H1 (cell line): ENCODE measurements around the gene BTNL2. TPM values are rescaled to one million over a fixed set of nuclear protein-coding genes. Genes with fewer than 3 reads are reported as not detected.

Experiments used
- CTCF ChIA-PET: fragments of 300-600 bp; sonication (Branson Sonifier 250); formaldehyde crosslinking; loops from one replicate; lab custom pipeline; 2021; ENCODE audit not compliant: partially characterized antibody; lab: Charles Lee
- POLR2A ChIA-PET: fragments of 300-600 bp; sonication (Branson Sonifier 250); formaldehyde crosslinking; loops from one replicate; lab custom pipeline; 2021; ENCODE audit warnings: inconsistent platforms; ENCODE audit not compliant: partially characterized antibody; lab: Charles Lee
- DNase-seq, 2 experiments: peaks; one replicate each; pipeline versions ENCODE4 v3.0.0 to v3.0.0-alpha.2; 2010 to 2022; ENCODE audit warnings: low spot score in 2 of 2, low read depth in 1 of 2, mixed read lengths in 1 of 2
- FAIRE-seq: peaks from 2 replicates; lab custom pipeline; 2011; peaks lifted over from hg19 to GRCh38; lab: Jason Lieb, UNC
- H2AFZ ChIP-seq: 2 replicates; pipeline ENCODE4 v1.8.1; 2012; ENCODE audit warnings: low read length, inconsistent platforms
- H2AK5ac ChIP-seq: 2 replicates; pipeline ENCODE4 v1.6.1; 2013; ENCODE audit warnings: low read depth, low read length
- H2BK120ac ChIP-seq: replicated peaks from 2 replicates; pipeline ENCODE3; 2013; ENCODE audit warnings: low read depth, low read length, inconsistent platforms
- H2BK12ac ChIP-seq: 2 replicates; pipeline ENCODE4 v1.6.1; 2013; ENCODE audit warnings: low read depth, low read length
- H2BK15ac ChIP-seq: 2 replicates; pipeline ENCODE4 v1.6.1; 2013; ENCODE audit warnings: low read length
- H2BK20ac ChIP-seq: 2 replicates; pipeline ENCODE4 v1.6.1; 2013; ENCODE audit warnings: low read length
- H2BK5ac ChIP-seq: 2 replicates; pipeline ENCODE4 v1.6.1; 2013; ENCODE audit warnings: low read depth, low read length
- H3K14ac ChIP-seq: 2 replicates; pipeline ENCODE4 v1.6.1; 2013; ENCODE audit warnings: inconsistent platforms; ENCODE audit not compliant: insufficient read length
- H3K18ac ChIP-seq: 2 replicates; pipeline ENCODE4 v1.6.1; 2013; ENCODE audit warnings: low read length; ENCODE audit errors: extremely low read depth
- H3K23ac ChIP-seq: 2 replicates; pipeline ENCODE4 v1.6.1; 2013; ENCODE audit warnings: inconsistent platforms; ENCODE audit not compliant: insufficient read length
- H3K23me2 ChIP-seq: 2 replicates; pipeline ENCODE4 v1.6.1; 2013; ENCODE audit warnings: low read depth, low read length
- H3K27ac ChIP-seq: 2 replicates; pipeline ENCODE4 v1.6.1; 2011; ENCODE audit warnings: low read depth, low read length, inconsistent platforms
- H3K27me3 ChIP-seq, 4 experiments: replicated peaks in 1 of 4; 1 replicate in 1 of 4; 2 replicates in 3 of 4; pipeline versions ENCODE4 v1.6.1 to v1.8.1; 2011 to 2013; ENCODE audit warnings: low read length in 3 of 4, mild to moderate bottlenecking in 3 of 4, inconsistent platforms in 2 of 4, mixed read lengths in 2 of 4, moderate library complexity in 1 of 4; ENCODE audit not compliant: control insufficient read depth in 3 of 4, insufficient read depth in 3 of 4; ENCODE audit errors: extremely low read depth in 1 of 4
- H3K36me3 ChIP-seq, 4 experiments: 2 replicates each; pipeline versions ENCODE4 v1.6.1 to v1.8.1; 2011 to 2013; ENCODE audit warnings: mild to moderate bottlenecking in 4 of 4, low read length in 3 of 4, moderate library complexity in 2 of 4, control low read depth in 1 of 4, inconsistent platforms in 1 of 4; ENCODE audit not compliant: insufficient read depth in 4 of 4, control insufficient read depth in 2 of 4
- H3K4ac ChIP-seq: replicated peaks from 2 replicates; pipeline ENCODE3; 2013; ENCODE audit warnings: low read length, low read depth, mixed read lengths, inconsistent platforms; ENCODE audit not compliant: insufficient read length
- H3K4me1 ChIP-seq, 4 experiments: replicated peaks in 1 of 4; 1 replicate in 1 of 4; 2 replicates in 3 of 4; pipeline versions ENCODE4 v1.6.1 to v1.8.1; 2011 to 2013; ENCODE audit warnings: low read length in 3 of 4, inconsistent platforms in 2 of 4, mixed read lengths in 1 of 4; ENCODE audit not compliant: insufficient read depth in 4 of 4, control insufficient read depth in 3 of 4
- H3K4me2 ChIP-seq, 2 experiments: 2 replicates each; pipeline versions ENCODE4 v1.6.1 to v1.8.1; 2011 to 2013; ENCODE audit warnings: low read depth in 2 of 2, low read length in 2 of 2, control low read depth in 1 of 2, inconsistent platforms in 1 of 2, mild to moderate bottlenecking in 1 of 2; ENCODE audit not compliant: insufficient read depth in 1 of 2
- H3K4me3 ChIP-seq, 4 experiments: fragments of 200-600, 300-600 bp in 1 of 4; sonication (generic), shearing (Covaris generic), sonication (Bioruptor Twin) in 1 of 4; 2 replicates each; pipeline versions ENCODE4 v1.5.1 to v1.8.1; 2011 to 2016; ENCODE audit warnings: low read length in 4 of 4, low read depth in 3 of 4, control low read depth in 2 of 4, inconsistent platforms in 2 of 4, mild to moderate bottlenecking in 2 of 4, mixed read lengths in 1 of 4, moderate library complexity in 1 of 4; ENCODE audit not compliant: insufficient read depth in 2 of 4; ENCODE audit errors: extremely low read depth in 1 of 4
- H3K56ac ChIP-seq: replicated peaks from 2 replicates; pipeline ENCODE3; 2013; ENCODE audit warnings: low read depth, mild to moderate bottlenecking, mixed read lengths, low read length, inconsistent platforms; ENCODE audit not compliant: insufficient read length
- H3K79me1 ChIP-seq: 2 replicates; pipeline ENCODE4 v1.6.1; 2013; ENCODE audit warnings: low read depth, low read length, control low read depth
- H3K79me2 ChIP-seq, 2 experiments: 2 replicates each; pipeline versions ENCODE4 v1.6.1 to v1.8.1; 2012 to 2013; ENCODE audit warnings: low read length in 2 of 2, mild to moderate bottlenecking in 2 of 2, inconsistent platforms in 1 of 2; ENCODE audit not compliant: insufficient read depth in 2 of 2, control insufficient read depth in 1 of 2
- H3K9ac ChIP-seq, 4 experiments: replicated peaks in 1 of 4; 1 replicate in 1 of 4; 2 replicates in 3 of 4; pipeline versions ENCODE4 v1.6.1 to v1.8.1; 2011 to 2013; ENCODE audit warnings: low read depth in 3 of 4, low read length in 3 of 4, control low read depth in 2 of 4, mild to moderate bottlenecking in 2 of 4, moderate library complexity in 2 of 4, inconsistent platforms in 1 of 4; ENCODE audit errors: extremely low read depth in 1 of 4
- H3K9me3 ChIP-seq, 2 experiments: 2 replicates each; pipeline versions ENCODE4 v1.6.1 to v1.8.1; 2012 to 2013; ENCODE audit warnings: mild to moderate bottlenecking in 2 of 2, moderate library complexity in 2 of 2, control low read depth in 1 of 2, inconsistent platforms in 1 of 2, low read depth in 1 of 2, low read length in 1 of 2, mixed read lengths in 1 of 2; ENCODE audit not compliant: insufficient read depth in 2 of 2
- H4K20me1 ChIP-seq, 2 experiments: replicated peaks in 1 of 2; 2 replicates each; pipeline versions ENCODE3 to v1.8.1; 2011 to 2013; ENCODE audit warnings: inconsistent platforms in 2 of 2, low read length in 2 of 2, mild to moderate bottlenecking in 1 of 2; ENCODE audit not compliant: insufficient read depth in 2 of 2, control insufficient read depth in 1 of 2
- H4K5ac ChIP-seq: 2 replicates; pipeline ENCODE4 v1.6.1; 2013; ENCODE audit warnings: low read length, low read depth, mixed read lengths, inconsistent platforms; ENCODE audit not compliant: insufficient read length
- H4K8ac ChIP-seq: 2 replicates; pipeline ENCODE4 v1.8.0; 2013; ENCODE audit warnings: mild to moderate bottlenecking, moderate library complexity, low read length, inconsistent platforms; ENCODE audit not compliant: insufficient read depth; ENCODE audit errors: extremely low read depth
- H4K91ac ChIP-seq: replicated peaks from 2 replicates; pipeline ENCODE3; 2013; ENCODE audit warnings: low read length, mixed read lengths, inconsistent platforms; ENCODE audit not compliant: insufficient read length
- SIX5 ChIP-seq: IDR thresholded peaks from 2 replicates; pipeline ENCODE4 v1.6.1; 2011; ENCODE audit warnings: mild to moderate bottlenecking, low read depth, low read length
- TBP ChIP-seq: IDR thresholded peaks from 2 replicates; pipeline ENCODE4 v1.6.1; 2011; ENCODE audit warnings: low read depth, low read length, improper control_type of control experiment
- WGBS, 2 experiments: shearing (Covaris generic) in 1 of 2; methylation state at CpG; one replicate each; pipeline versions ENCODE4 v1.1.6 to v1.1.7; 2013 to 2015; ENCODE audit warnings: low lambda C conversion rate in 2 of 2, mixed read lengths in 2 of 2, inconsistent platforms in 1 of 2, low coverage in 1 of 2, missing lambda C conversion rate in 1 of 2; ENCODE audit not compliant: insufficient replicate concordance in 2 of 2, insufficient coverage in 1 of 2, insufficient read length in 1 of 2; ENCODE audit errors: extremely low coverage in 1 of 2, missing lambda C conversion rate in 1 of 2; 5-methylcytosine and 5-hydroxymethylcytosine counted together
- polyA plus RNA-seq, 7 experiments: library from polyadenylated mRNA; depleted of rRNA in 3 of 7; stranded (reverse) in 5 of 7; unstranded in 2 of 7; fragments of >200 nt in 5 of 7; fragments of 200-250 nt in 2 of 7; gene quantifications; 1 replicate in 5 of 7; 2 replicates in 1 of 7; 4 replicates in 1 of 7; pipeline versions ENCODE4 v1.2.1 to v1.2.3, GENCODE V29; 2011 to 2013; ENCODE audit warnings: missing spikeins in 2 of 7, mixed read lengths in 2 of 7
- total RNA-seq: library from RNA; stranded (reverse); fragmentation: NEBNext Ultra II Directional; extraction: Animal tissue kit (Norgen Biotek cat#: 25700); gene quantifications from 2 replicates; pipeline ENCODE4 v1.2.1, GENCODE V29; 2021

BTNL2 gene
- total and polyA plus RNA-seq, 2 of the 8 experiments (the other 6 are each of a cell fraction or from before 2014, with no cell fraction given) = not detected

DNA sequence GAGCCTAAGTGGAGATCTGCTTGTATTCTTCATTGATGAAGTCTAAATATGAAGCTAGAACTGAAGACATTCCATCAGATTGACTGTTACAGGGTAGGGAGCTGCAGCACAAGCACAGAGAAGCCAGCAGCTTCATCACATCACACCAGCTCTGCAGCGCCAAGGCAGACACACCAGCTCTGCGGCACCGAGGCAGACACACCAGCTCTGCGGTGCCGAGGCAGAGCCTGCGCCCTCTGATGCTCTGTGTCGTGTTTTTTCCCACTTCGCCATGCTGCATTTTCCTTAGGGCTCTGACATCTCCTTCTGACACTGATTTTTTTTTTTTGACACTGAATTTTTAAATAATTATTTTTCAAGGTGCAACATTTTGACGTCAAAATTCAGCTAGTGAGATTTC is 784 bp downstream of the BTNL2 start:
- Histone ChIP-seq H3K9me3 (no peaks in the 10 kb centered on the region), H2BK5ac (no peak overlapping the region), H4K91ac (no peak overlapping the region), H4K20me1 (no peaks in the 10 kb centered on the region), H3K4ac (no peak overlapping the region), H3K79me1 (no peaks in the 10 kb centered on the region), H3K4me2 (no peak overlapping the region), H2AFZ (no peak overlapping the region), H3K23me2 (no peaks in the 10 kb centered on the region), H2BK120ac (no peak overlapping the region), H3K4me1 (peaks cover 0 to 6% (median 2%) of the 10 kb centered on the region in 4 experiments; a peak in 3 of 7 replicates), H3K56ac (no peak overlapping the region), H3K14ac (no peak overlapping the region), H3K9ac (no peak overlapping the region), H2BK15ac (no peak overlapping the region), H3K27ac (no peak overlapping the region), H3K79me2 (no peaks in the 10 kb centered on the region), H3K18ac (no peak overlapping the region), H3K23ac (no peak overlapping the region), H2AK5ac (no peak overlapping the region), H4K5ac (no peak overlapping the region), H3K36me3 (no peaks in the 10 kb centered on the region), H3K4me3 (no peak overlapping the region), H2BK12ac (no peak overlapping the region), H3K27me3 (no peaks in the 10 kb centered on the region), H4K8ac (no peak overlapping the region), H2BK20ac (no peak overlapping the region)
- no peak for FAIRE-seq
- WGBS, 2 experiments = 81% methylated on average over 9 of the region's 9 CpGs; no CpG with 5 or more reads in 1 of the 2 experiments
- CTCF ChIA-PET = interaction anchor here (0.9 to 2.8 kb wide), 6 partner anchors 9 to 385 kb away, joined by 3 to 16 read pairs (median 5); no protein-coding TSS in a partner anchor
- POLR2A ChIA-PET = no interaction called here
- TF ChIP-seq SIX5 (no peak), TBP (peak; percentile 50; the same call in 1 of the 2 replicates)
- no peak for DNase-seq
